Measurements from ENCODE around the gene ERCC4.

Gene ERCC4

GRCh38 chr16:13984794-13985193 lies 64.8 kb downstream of the ERCC4 start:
- no peak overlapping the region for H3K27ac ChIP-seq (ENCODE audit: extremely low read depth, low read depth, low read length)
- POLR2A ChIA-PET = no interaction called here
- CTCF ChIA-PET = interaction anchor here (0.6 to 1.0 kb wide), 2 partner anchors 13 to 65 kb away, joined by 3 read pairs; partner anchors contain the start of gene ERCC4
- H3K36me3 ChIP-seq (ENCODE audit: control insufficient read depth in 2 of 2, insufficient read depth in 1 of 2, low read length in 2 of 2) = no peaks in the 10 kb centered on the region
- H3K9me3 ChIP-seq (ENCODE audit: control insufficient read depth, insufficient read depth, low read depth, low read length) = no peaks in the 10 kb centered on the region
- TF ChIP-seq ZNF513 (tag by site-specific recombination; IDR thresholded peaks at IDR 0.05) = no peak
- TF ChIP-seq MYNN (tag by site-specific recombination; IDR thresholded peaks at IDR 0.05; ENCODE audit: borderline replicate concordance) = no peak
- no peak for TF ChIP-seq ZNF138 (tag by site-specific recombination; IDR thresholded peaks at IDR 0.05; ENCODE audit: borderline replicate concordance)
- no peak for TF ChIP-seq ZBTB11 (tag by site-specific recombination; conservative IDR thresholded peaks at IDR 0.05; ENCODE audit: low read depth)
- H3K4me1 ChIP-seq (ENCODE audit: control insufficient read depth, insufficient read depth, low read length) = no peaks in the 10 kb centered on the region
- no peak overlapping the region for H3K4me3 ChIP-seq (ENCODE audit: low read depth, low read length)

GRCh38 chr16:13988038-13988437 lies 68.1 kb downstream of the ERCC4 start:
- Histone ChIP-seq H3K4me3 (ENCODE audit: low read depth, low read length) (no peak overlapping the region), H3K9me3 (ENCODE audit: control insufficient read depth, insufficient read depth, low read depth, low read length) (no peaks in the 10 kb centered on the region), H3K4me1 (ENCODE audit: control insufficient read depth, insufficient read depth, low read length) (no peaks in the 10 kb centered on the region), H3K36me3 (ENCODE audit: control insufficient read depth in 2 of 2, insufficient read depth in 1 of 2, low read length in 2 of 2) (no peaks in the 10 kb centered on the region), H3K27ac (ENCODE audit: extremely low read depth, low read depth, low read length) (no peak overlapping the region)
- CTCF ChIA-PET = no interaction called here
- POLR2A ChIA-PET = no interaction called here
- no peak for TF ChIP-seq MYNN (tag by site-specific recombination; IDR thresholded peaks at IDR 0.05; ENCODE audit: borderline replicate concordance)
- no peak for TF ChIP-seq FEZF1 (tag by site-specific recombination; IDR thresholded peaks at IDR 0.05)
- TF ChIP-seq ZNF76 (tag by site-specific recombination; IDR thresholded peaks at IDR 0.05; ENCODE audit: borderline replicate concordance, low read depth) = no peak
- no peak for TF ChIP-seq ZNF140 (tag by site-specific recombination; IDR thresholded peaks at IDR 0.05)
- TF ChIP-seq ZNF324 (tag by site-specific recombination; IDR thresholded peaks at IDR 0.05) = no peak
- TF ChIP-seq GFI1B (tag by site-specific recombination; IDR thresholded peaks at IDR 0.05) = no peak
- no peak for TF ChIP-seq ZBTB21 (tag by site-specific recombination; IDR thresholded peaks at IDR 0.05)
- no peak for TF ChIP-seq ZNF335 (tag by site-specific recombination; conservative IDR thresholded peaks at IDR 0.05)
- TF ChIP-seq ZNF610 (tag by site-specific recombination; IDR thresholded peaks at IDR 0.05; ENCODE audit: borderline replicate concordance) = no peak
- TF ChIP-seq ATF2 (tag by site-specific recombination; IDR thresholded peaks at IDR 0.05; ENCODE audit: low read depth) = no peak
- no peak for TF ChIP-seq ZNF112 (tag by site-specific recombination; IDR thresholded peaks at IDR 0.05)
- no peak for TF ChIP-seq ZNF510 (tag by site-specific recombination; IDR thresholded peaks at IDR 0.05; ENCODE audit: insufficient replicate concordance)
- no peak for TF ChIP-seq GLI2 (tag by site-specific recombination; IDR thresholded peaks at IDR 0.05; ENCODE audit: borderline replicate concordance, low read depth)
- TF ChIP-seq MEIS1 (CRISPR knock-in tag; IDR thresholded peaks at IDR 0.05; ENCODE audit: borderline replicate concordance) = no peak
